Measurements from ENCODE around the gene RRBP1. TPM values are rescaled to one million over a fixed set of nuclear protein-coding genes. Genes with fewer than 3 reads are reported as not detected.

RRBP1 gene
- total and polyA plus RNA-seq, 2 of the 4 experiments (the other 2 are of a cell fraction), result 90.2 to 136 TPM

- Histone ChIP-seq H2BK20ac (ENCODE audit: low read depth, low read length) (no peak overlapping the region), H3K79me1 (ENCODE audit: low read depth in 1 of 2, low read length in 2 of 2) (peaks cover 31 to 90% of the 10 kb centered on the region in 2 experiments), H2BK5ac (ENCODE audit: low read depth, low read length, poor library complexity, severe bottlenecking) (no peak overlapping the region), H3K18ac (ENCODE audit: low read depth, low read length) (no peak overlapping the region), H3K4me3 (ENCODE audit: insufficient read depth, low read depth, low read length) (no peak overlapping the region), H3K4ac (ENCODE audit: low read depth, low read length) (no peak overlapping the region), H3K4me2 (ENCODE audit: low read depth, low read length) (no peak overlapping the region), H3K9me3 (ENCODE audit: control insufficient read depth, insufficient read depth, low read length) (peaks cover 7% of the 10 kb centered on the region; the same call in 1 of the 2 replicates), H4K5ac (ENCODE audit: low read depth, low read length) (no peak overlapping the region), H2AK5ac (ENCODE audit: low read depth, low read length) (0 out of 2 replicates have a peak overlapping the region, but pooled peaks have one; percentile 2), H2AK9ac (replicated peaks; ENCODE audit: low read depth, low read length, poor library complexity) (no peak overlapping the region), H4K8ac (ENCODE audit: low read depth in 2 of 2, low read length in 2 of 2) (peak overlapping the region in 1 of 2 experiments; percentile 33; a peak in 1 of 4 replicates), H3K56ac (ENCODE audit: extremely low read depth, insufficient read depth, low read length) (no peak overlapping the region), H4K20me1 (ENCODE audit: insufficient read depth, low read length) (peaks cover 94% of the 10 kb centered on the region), H2BK15ac (ENCODE audit: low read depth, low read length) (no peak overlapping the region), H3K9me1 (ENCODE audit: insufficient read depth, low read length) (peaks cover 26% of the 10 kb centered on the region), H3K23ac (ENCODE audit: low read depth, low read length) (no peak overlapping the region), H4K91ac (ENCODE audit: insufficient read depth, low read depth, low read length) (no peak overlapping the region), H2BK120ac (ENCODE audit: low read depth, low read length) (no peak overlapping the region), H3K14ac (replicated peaks; ENCODE audit: low read depth, low read length) (no peak overlapping the region), H3K27me3 (ENCODE audit: control insufficient read depth, insufficient read depth, low read length) (no peaks in the 10 kb centered on the region), H3K4me1 (ENCODE audit: control insufficient read depth, insufficient read depth, low read length) (peaks cover 39% of the 10 kb centered on the region), H3K9ac (ENCODE audit: low read depth, low read length) (no peak overlapping the region), H3K36me3 (ENCODE audit: control insufficient read depth, insufficient read depth, low read length) (peaks cover 61% of the 10 kb centered on the region), H3K27ac (ENCODE audit: insufficient read depth, low read length) (peak overlapping the region; percentile 25; the same call in 1 of the 2 replicates), H2AFZ (replicated peaks; ENCODE audit: low read length, poor library complexity) (no peak overlapping the region)
- dilution Hi-C loops (cut with HindIII; ENCODE audit: low sequenced_read_pairs, unreplicated experiment), result no loop called here
- intact Hi-C loops (cut with micrococcal nuclease), result loop anchor here (1.0 kb wide), 1 partner anchor 243 kb away; no protein-coding TSS in a partner anchor
- CTCF ChIA-PET, result interaction anchor here (0.8 to 1.4 kb wide), 6 partner anchors 12 to 278 kb away, joined by 3 to 7 read pairs (median 3); no protein-coding TSS in a partner anchor
- no TSS peak for BruUV-seq (replicated peaks)
- WGBS, 2 experiments (ENCODE audit: extremely low coverage in 2 of 2, insufficient read length in 1 of 2), result 51% methylated on average over 2 of the region's 7 CpGs; no CpG with 5 or more reads in 1 of the 2 experiments
- in situ Hi-C loops (cut with MboI; ENCODE audit: low sequenced_read_pairs), result no loop called here
- ATAC-seq (ENCODE audit: low read depth) (no peak), DNase-seq (no peak)
- POLR2A ChIA-PET (ENCODE audit: unreplicated experiment), result no interaction called here
- no peak for TF ChIP-seq CHD1 (IDR thresholded peaks at IDR 0.05; ENCODE audit: low read depth, low read length)
- peak; percentile 76 for TF ChIP-seq USF2 (IDR thresholded peaks at IDR 0.05; ENCODE audit: low read depth, low read length)
- no peak for TF ChIP-seq BHLHE40 (IDR thresholded peaks at IDR 0.05; ENCODE audit: low read depth, low read length)
- no peak for TF ChIP-seq MAFK (IDR thresholded peaks at IDR 0.05; ENCODE audit: low read depth, low read length)
- TF ChIP-seq ELK1 (IDR thresholded peaks at IDR 0.05; ENCODE audit: borderline replicate concordance, low read depth, low read length), result no peak
- TF ChIP-seq SMC3 (IDR thresholded peaks at IDR 0.05; ENCODE audit: low read depth, low read length), result no peak
- TF ChIP-seq CTCF (conservative IDR thresholded peaks at IDR 0.05; ENCODE audit: low read depth, low read length), result no peak
These were observed 26.8 kb downstream of the RRBP1 start for GRCh38 chr20:17655286-17655651.
